Lower lobe of right lung (tissue), 2 donors: ENCODE results near the gene ACTR3. TPM values are rescaled to one million over a fixed set of nuclear protein-coding genes. Genes with fewer than 3 reads are reported as not detected.

Source experiments
- ATAC-seq, 2 donors: fragments of 200-7000 bp; cut with Tn5 transposase; one replicate each; pipeline ENCODE4 v1.9.1; 2020 to 2022; ENCODE audit warnings: mild to moderate bottlenecking in 2 of 2, moderate library complexity in 2 of 2
- DNase-seq: peaks from one replicate; pipeline ENCODE4 v3.0.0-alpha.2; 2020
- H3K27ac ChIP-seq: fragments of 200-600 bp; one replicate; pipeline ENCODE4 v1.8.0; 2022
- H3K27me3 ChIP-seq: fragments of 200-600 bp; one replicate; pipeline ENCODE4 v1.8.0; 2022; ENCODE audit warnings: low read depth
- H3K36me3 ChIP-seq: fragments of 200-600 bp; one replicate; pipeline ENCODE4 v1.8.0; 2022; ENCODE audit warnings: mild to moderate bottlenecking
- H3K4me1 ChIP-seq: fragments of 200-600 bp; one replicate; pipeline ENCODE4 v1.8.0; 2022
- H3K4me3 ChIP-seq: fragments of 200-600 bp; one replicate; pipeline ENCODE4 v1.8.0; 2022; ENCODE audit warnings: mild to moderate bottlenecking
- H3K9me3 ChIP-seq: fragments of 200-600 bp; one replicate; pipeline ENCODE4 v1.8.0; 2022
- CTCF ChIP-seq: fragments of 200-600 bp; IDR thresholded peaks from one replicate; pipeline ENCODE4 v1.8.0; 2022; ENCODE audit warnings: antibody characterized with exemption, mild to moderate bottlenecking
- intact Hi-C: fragments of 100-400 bp; cut with DNase I; formaldehyde crosslinking; loops from one replicate; pipeline ENCODE4 v1.11.0; 2022
- total RNA-seq: library from RNA; stranded (reverse); fragmentation: NEBNext Ultra II Directional; extraction: Animal tissue kit (Norgen Biotek cat#: 25700); gene quantifications from one replicate; pipeline ENCODE4 v1.2.1, GENCODE V29; 2021
- donor health status: DM: no; HTN: yes; CAD: no; lungs with severe emphysema.

Gene ACTR3
- total RNA-seq, 1 donor from 2014 or later: 269 TPM

GRCh38 chr2:113846429-113846828 lies 43.5 kb upstream of the ACTR3 start:
- no peaks in the 10 kb centered on the region for H3K4me1 ChIP-seq
- no peak overlapping the region for H3K27ac ChIP-seq
- no peak for TF ChIP-seq CTCF
- intact Hi-C loops: no loop called here
- no peaks in the 10 kb centered on the region for H3K27me3 ChIP-seq
- DNase-seq (no peak), ATAC-seq (no peak)
- H3K9me3 ChIP-seq: no peaks in the 10 kb centered on the region
- H3K4me3 ChIP-seq: no peak overlapping the region
- no peaks in the 10 kb centered on the region for H3K36me3 ChIP-seq

- H3K27me3 ChIP-seq: no peaks in the 10 kb centered on the region
- TF ChIP-seq CTCF: no peak
- DNase-seq (no peak), ATAC-seq (no peak)
- no peaks in the 10 kb centered on the region for H3K9me3 ChIP-seq
- H3K4me3 ChIP-seq: no peak overlapping the region
- no peak overlapping the region for H3K27ac ChIP-seq
- H3K36me3 ChIP-seq: no peaks in the 10 kb centered on the region
- no peaks in the 10 kb centered on the region for H3K4me1 ChIP-seq
- intact Hi-C loops: no loop called here
Measured at GRCh38 chr2:113847144-113847543, 42.7 kb upstream of the ACTR3 start.

- no peak for DNase-seq
- Histone ChIP-seq H3K27me3 (no peaks in the 10 kb centered on the region), H3K4me3 (no peak overlapping the region), H3K27ac (no peak overlapping the region), H3K36me3 (no peaks in the 10 kb centered on the region), H3K4me1 (no peaks in the 10 kb centered on the region), H3K9me3 (no peaks in the 10 kb centered on the region)
- TF ChIP-seq CTCF: no peak
- no peak for ATAC-seq
- intact Hi-C loops: no loop called here
Measured at GRCh38 chr2:113848758-113849415, 41.0 kb upstream of the ACTR3 start.

- no peaks in the 10 kb centered on the region for H3K27me3 ChIP-seq
- no peaks in the 10 kb centered on the region for H3K36me3 ChIP-seq
- H3K9me3 ChIP-seq: no peaks in the 10 kb centered on the region
- no peak overlapping the region for H3K4me3 ChIP-seq
- ATAC-seq (peak in 1 of 2 donors; percentile 26), DNase-seq (no peak)
- no peak overlapping the region for H3K27ac ChIP-seq
- TF ChIP-seq CTCF: no peak
- intact Hi-C loops: no loop called here
- no peaks in the 10 kb centered on the region for H3K4me1 ChIP-seq
Measured at GRCh38 chr2:113850687-113851086, 39.2 kb upstream of the ACTR3 start.

- H3K9me3 ChIP-seq: no peaks in the 10 kb centered on the region
- no peak for TF ChIP-seq CTCF
- no peaks in the 10 kb centered on the region for H3K27me3 ChIP-seq
- H3K4me1 ChIP-seq: no peaks in the 10 kb centered on the region
- H3K4me3 ChIP-seq: no peak overlapping the region
- H3K27ac ChIP-seq: no peak overlapping the region
- DNase-seq (no peak), ATAC-seq (peak; percentile 51 to 59)
- intact Hi-C loops: no loop called here
- H3K36me3 ChIP-seq: no peaks in the 10 kb centered on the region
Measured at GRCh38 chr2:113851640-113852039, 38.2 kb upstream of the ACTR3 start.

GRCh38 chr2:113854208-113854607 lies 35.7 kb upstream of the ACTR3 start:
- no peak for DNase-seq
- peaks cover 15% of the 10 kb centered on the region for H3K4me1 ChIP-seq
- no peak for ATAC-seq
- H3K9me3 ChIP-seq: no peaks in the 10 kb centered on the region
- no peaks in the 10 kb centered on the region for H3K36me3 ChIP-seq
- H3K27ac ChIP-seq: no peak overlapping the region
- no peaks in the 10 kb centered on the region for H3K27me3 ChIP-seq
- TF ChIP-seq CTCF: no peak
- H3K4me3 ChIP-seq: no peak overlapping the region
- intact Hi-C loops: no loop called here
